SIG-M5 (cell line): ENCODE measurements around the gene METTL14.

Experiments used
- DNase-seq: peaks from one replicate; lab custom pipeline; 2025; lab: John Stamatoyannopoulos, UW

Gene METTL14

DNA sequence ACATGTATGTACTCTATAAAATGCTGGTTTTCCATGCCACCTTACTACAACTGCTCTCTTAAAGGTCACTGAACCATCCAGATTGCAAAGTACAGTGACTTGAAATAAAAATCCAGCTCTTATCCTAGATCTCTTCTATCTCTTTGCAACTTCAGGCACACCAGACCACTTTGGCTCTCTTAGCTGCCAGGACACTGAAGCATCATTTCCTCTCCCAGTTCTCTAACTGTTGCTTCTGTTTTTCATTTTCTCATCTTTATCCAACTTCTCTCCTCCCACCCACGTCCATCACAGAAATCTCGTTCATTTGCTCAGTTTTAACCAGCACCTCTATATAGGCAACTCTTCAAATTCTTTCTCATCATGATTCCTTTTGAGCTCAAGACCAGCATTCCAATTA, 74.3 kb downstream of the METTL14 start:
- DNase-seq, result no peak

GRCh38 chr4:118760092-118760491, 74.9 kb downstream of the METTL14 start:
- DNase-seq, result no peak

GRCh38 chr4:118760493-118760892, 75.3 kb downstream of the METTL14 start:
- no peak for DNase-seq

- no peak for DNase-seq
Measured at GRCh38 chr4:118761397-118762016, 76.3 kb downstream of the METTL14 start.

GRCh38 chr4:118762155-118762554, 77.0 kb downstream of the METTL14 start:
- DNase-seq, result no peak

DNA sequence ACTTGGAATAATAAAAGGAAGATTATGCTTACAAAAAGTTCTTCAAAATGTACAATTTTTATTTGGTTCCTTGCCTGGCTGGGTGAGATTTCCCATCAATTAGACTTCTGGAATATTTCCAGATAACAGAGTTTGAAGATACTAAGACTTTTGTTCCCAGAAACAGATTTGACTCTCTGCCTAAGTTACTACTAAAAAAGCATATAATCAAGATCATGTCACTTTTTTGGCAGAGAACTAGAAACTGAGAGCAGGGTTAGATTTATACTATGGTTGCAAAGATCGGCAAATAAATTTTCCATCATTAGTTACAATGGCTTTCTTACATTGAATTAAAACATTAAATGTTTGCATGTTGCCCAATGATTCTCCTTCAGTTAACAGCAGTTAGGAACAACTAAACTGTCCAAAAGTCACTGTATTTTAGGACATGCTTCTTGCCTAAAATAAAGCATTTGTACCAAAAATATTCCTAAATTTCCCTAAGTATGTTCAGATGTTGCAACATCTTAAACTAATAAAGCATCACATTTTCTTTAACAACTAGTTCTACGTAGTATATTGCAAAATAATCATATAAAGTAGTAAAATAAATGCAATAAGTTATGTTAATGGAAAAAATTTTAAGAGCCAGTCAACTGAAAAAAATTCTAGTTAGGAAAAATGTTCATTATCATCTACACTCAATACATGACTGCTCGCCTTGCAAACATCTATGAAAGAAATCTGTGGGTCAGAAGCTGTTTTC, 77.7 kb downstream of the METTL14 start:
- no peak for DNase-seq
